ENCODE results near the gene KCNK4.

DNA sequence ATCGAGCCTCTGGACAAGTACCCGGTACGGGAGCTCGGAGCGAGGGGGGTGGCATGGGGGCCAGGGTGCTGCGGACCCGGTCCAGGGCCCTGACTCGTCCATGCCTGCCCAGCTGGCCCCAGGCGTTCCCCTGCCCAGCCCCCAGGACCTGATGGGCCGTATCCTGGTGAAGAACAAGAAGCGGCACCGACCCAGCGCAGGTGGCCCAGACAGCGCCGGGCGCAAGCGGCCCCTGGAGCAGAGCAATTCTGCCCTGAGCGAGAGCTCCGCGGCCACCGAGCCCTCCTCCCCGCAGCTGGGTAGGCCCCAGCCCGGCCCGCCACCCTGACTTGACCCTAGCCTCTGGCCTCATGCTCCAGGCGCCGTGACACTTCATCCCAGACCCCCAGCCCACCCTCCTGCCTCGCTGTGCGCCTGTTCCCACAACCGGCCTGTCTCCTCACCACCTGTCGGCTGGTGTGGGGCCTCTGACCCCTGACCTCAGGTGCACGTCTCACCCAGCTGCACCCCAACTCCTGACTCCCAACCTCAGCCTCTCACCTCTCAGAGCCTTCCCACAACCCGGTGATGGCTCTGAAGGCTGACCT is 32.1 kb upstream of the KCNK4 start:
- TF ChIP-seq GFI1 (CRISPR knock-in tag; IDR thresholded peaks at IDR 0.05; ENCODE audit: borderline replicate concordance) (no peak), CTCF (CRISPR knock-in tag; IDR thresholded peaks at IDR 0.05) (no peak), KLF6 (CRISPR knock-in tag; IDR thresholded peaks at IDR 0.05) (no peak)

Measured in HepG2 (cell line).